NCI-H446 (cell line): ENCODE results near the gene UFD1.

ENCODE experiments used
- DNase-seq, 2 experiments: peaks; one replicate each; lab custom pipeline; 2025; lab: John Stamatoyannopoulos, UW

UFD1 gene, protein sequence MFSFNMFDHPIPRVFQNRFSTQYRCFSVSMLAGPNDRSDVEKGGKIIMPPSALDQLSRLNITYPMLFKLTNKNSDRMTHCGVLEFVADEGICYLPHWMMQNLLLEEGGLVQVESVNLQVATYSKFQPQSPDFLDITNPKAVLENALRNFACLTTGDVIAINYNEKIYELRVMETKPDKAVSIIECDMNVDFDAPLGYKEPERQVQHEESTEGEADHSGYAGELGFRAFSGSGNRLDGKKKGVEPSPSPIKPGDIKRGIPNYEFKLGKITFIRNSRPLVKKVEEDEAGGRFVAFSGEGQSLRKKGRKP

DNA sequence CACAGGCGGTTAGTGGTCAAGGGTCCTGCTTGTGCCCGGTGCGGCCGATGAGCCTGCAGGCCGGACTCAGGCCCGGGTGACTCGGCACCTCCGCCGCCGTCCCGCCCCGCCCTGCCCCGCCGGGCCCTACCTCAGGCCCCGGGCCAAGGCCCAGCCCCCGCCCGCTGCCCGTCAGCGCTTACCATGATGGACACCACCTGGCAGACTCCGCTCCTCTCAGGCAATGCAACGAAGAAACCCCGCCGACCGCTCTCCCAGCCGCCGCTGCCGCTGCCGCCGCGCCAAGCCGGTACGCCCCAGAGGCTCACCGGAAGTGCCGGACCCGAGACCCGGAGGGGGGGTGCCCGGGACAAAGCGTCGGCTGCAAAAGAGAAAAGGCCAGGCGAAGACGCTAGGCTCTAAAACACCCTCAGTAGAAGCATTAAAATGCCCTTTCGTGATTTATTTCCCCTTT, at the start of gene UFD1:
Gene UFD1 (minus strand): TSS at position 293 of the 454 bp plus-strand sequence. CDS start 108 bp downstream, at position 185.
- DNase-seq: peak; percentile 85 to 89

DNA sequence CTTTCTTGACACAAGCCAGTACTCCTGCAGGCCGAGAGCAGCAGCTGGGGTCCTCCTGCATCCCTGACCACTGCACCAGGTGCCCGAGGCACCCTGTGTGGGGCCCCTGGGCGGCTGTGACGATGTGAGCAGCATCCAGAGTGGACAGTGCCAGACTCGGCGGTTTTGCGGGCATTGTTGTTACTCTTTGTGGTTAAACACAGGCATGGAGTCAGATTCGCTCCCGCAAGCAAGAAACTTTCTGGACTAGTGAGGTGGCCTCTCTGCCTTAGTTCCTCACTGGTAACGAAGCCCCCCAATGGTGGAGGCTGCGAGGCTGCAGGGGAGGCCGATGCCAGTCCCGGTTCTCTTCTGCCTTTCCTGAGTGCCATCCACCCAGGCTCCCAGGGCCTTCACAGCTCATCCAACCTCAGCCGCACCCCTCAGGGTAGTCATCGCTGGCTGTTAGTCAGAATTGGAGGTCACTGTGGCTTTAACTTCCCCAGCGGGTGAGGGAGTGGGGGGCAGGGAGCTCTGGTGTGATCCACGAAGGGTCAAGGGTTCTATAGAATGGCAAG, 48.9 kb upstream of the UFD1 start:
- no peak for DNase-seq

DNA sequence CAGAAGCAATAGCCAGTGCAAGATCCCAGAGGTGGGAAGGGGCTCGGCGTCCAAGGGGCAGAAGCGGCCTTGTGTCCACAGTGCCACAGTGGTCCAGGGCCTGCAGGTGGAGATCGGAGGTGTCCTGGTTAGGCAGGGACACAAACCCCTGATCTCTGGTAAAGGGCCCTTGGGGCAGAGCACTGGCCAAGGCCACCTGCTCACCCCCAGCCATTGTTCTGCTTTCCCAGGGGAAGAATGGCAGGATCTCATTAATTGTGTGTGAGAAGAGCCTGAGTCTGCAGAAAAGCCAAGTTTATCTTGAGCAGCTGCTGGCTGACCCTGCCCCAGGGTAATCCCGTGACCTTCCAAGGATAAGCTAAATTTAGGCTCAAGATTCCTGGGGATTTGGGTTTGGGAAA, 48.3 kb upstream of the UFD1 start:
- no peak for DNase-seq

DNA sequence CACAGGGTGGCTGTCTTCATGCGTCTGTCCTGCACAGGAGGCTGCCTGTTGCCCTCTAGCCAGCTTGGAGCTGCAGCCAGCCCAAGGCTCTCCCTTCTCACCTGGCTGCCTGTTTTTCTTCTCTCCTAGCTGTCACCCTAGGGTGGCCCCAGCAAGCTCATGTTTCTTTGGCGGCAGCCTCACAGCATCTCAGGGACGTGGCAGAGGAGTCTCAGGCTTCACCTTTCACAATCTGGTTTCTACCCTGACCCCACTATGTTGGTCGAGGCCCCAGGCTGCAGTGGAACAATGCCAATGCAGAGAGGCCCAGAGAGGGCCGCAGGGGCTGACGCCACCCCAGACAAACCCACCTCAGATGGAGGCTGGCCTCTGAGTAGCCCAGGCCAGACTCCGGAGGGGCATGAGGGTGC, 47.7 kb upstream of the UFD1 start:
- DNase-seq: no peak

DNA sequence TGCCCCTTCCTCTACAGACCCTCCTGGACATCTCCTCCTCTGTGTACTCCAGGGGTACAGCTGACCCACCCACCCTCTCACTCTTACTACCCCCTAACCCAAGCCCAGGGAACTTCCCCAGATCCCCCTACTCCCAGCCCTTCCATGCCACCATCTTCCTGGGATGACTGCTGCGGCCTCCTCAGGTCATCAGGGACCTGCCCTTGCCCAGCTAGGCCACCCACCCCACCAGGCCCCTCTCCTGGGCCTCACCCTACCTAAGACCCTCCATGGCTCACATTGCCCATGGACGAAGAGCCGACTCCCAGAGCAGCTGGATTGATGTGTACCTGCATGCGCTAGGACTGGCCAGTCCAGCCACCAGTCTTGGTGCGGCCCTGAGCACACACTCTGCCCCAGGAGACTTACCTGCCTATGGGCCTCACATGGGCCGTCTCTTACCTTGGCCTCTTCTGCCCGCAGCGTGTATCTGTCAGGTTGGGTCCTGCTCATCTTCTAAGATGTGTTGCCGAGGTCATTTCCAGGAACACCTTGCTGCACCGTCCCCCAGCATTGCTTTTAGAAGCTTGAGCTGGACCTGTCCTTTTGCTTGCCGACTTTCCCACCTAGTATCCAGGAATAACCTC, 47.2 kb upstream of the UFD1 start:
- DNase-seq: no peak

DNA sequence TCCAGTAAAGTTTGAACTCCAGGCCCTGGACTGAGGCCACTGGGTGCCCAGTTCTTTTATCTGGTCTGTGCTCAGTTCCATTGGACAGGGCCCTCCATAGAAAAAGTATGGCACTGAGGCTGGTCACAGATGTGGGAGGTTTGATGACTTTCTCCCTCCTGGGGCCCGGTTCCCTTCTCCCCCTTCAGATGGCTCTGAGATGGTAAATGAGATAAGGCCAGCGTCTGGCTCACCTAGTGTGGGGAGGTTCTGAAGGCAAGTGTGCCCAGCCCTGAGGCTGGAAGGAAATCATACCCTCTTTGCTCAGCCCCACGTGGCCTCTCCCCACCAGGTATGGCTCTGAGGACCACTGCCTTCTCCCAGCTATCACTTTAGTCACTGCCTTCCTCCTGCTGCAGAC, 46.7 kb upstream of the UFD1 start:
- no peak for DNase-seq

DNA sequence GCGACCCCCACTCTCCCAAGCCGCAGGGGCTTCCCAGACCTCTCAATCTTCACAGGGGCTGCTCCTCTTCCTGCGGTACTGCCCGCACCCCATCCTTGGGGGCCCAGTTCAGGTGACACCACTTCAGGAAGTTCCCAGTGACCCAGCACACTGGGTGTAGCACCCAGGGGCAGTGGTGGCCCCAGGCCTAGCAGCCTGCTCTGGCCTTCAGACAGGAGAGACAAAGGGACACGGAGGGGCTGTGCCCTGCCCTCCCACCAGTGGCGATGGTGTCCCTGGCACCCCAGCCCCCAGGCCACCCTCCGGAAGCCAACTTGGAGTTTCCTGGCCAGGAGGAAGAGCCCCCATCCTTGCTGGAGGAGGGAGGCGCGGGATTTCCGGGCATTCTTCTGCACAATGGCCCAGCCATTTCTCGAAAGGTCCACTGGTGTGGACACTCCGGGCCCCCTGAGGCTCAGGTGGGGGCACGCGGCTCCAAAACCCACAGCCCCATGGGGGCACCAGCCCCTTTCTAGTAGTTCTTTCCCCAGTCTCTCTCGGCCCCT, 46.2 kb upstream of the UFD1 start:
- no peak for DNase-seq

DNA sequence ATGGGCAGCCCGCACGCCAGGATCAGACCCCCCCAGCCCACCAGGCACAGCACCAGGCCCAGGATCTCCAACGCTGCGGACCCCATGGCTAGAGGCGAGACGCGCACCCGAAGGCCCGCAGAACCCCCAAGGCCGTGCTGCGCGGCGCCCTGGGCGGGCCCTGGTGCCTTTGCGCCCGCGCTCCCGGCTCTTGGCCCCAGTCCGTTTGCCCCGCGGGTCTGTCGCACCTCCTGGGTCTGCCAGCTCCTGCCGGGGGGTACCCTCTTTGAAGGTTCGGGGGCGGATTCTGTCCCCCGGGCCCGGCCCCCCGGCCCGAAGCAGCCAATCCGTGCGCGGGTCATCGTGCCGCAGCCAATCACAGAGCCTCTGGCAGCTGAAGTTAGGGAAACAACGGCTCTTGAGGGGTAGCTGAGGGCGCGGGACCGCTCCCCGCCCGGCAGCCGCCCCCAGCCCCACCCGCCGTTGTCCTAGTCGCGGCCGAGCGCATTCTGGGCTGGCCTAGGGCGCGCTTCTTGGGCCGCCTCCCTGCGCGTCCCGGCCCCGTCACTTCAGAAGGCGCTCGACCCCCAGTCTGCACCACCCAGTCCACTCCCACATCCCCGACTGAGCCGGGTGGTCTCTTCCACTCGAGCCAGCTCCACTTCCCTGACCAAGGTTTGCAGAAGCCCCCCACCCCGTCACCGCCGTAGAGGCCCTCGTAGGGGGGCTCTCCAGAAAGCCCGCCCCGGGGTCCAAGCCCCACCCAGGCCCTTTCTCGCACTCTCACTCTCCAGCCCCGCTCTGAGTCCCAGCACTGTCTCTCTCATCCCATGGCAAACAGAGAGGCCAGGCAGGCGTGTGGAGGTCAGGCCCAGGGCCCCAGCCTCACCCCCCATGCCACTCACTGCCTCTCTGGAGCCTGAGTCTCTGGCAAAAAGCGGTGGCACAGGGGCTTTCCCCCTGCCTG, 45.5 kb upstream of the UFD1 start, which contains the start of gene CLDN5:
Gene CLDN5 (minus strand): TSS at position 241 of the 946 bp plus-strand sequence. CDS start 155 bp downstream, at position 86.
- DNase-seq: no peak

DNA sequence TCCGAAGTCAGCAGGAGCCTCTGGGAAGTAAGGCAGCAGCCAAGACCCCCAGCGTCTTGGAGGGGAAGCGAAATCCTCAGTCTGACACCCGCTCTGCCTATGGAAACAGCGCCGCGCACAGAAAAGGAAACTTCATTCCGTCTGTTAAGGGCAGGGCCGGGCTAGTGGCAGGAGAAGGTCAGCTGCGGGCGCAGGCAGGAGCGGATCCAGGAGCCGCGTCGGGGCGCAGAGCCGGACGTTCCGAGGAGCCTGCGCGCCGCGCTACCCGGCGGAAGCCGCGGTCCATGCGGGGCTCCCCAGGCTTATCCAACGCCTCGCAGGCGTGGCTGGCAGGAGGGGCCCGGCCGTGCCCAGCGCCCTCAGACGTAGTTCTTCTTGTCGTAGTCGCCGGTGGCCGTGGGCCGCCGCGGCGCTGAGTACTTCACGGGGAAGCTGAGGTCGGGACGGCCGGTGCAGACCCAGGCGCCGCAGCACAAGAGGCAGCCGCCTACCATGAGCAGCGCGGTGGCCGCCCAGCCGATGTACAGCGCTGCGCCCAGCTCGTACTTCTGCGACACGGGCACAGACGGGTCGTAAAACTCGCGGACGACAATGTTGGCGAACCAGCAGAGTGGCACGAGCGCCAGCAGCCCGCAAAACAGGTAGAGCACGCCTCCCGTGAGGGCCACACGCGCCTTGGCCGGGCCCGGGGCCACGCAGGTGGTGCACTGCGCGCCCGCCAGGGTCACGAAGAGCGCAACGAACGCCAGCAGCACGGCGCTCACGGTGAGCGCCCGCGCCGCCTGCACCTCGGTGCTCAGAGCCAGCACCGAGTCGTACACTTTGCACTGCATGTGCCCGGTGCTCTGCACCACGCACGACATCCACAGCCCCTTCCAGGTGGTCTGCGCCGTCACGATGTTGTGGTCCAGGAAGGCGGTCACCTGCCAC, 44.5 kb upstream of the UFD1 start:
- no peak for DNase-seq

DNA sequence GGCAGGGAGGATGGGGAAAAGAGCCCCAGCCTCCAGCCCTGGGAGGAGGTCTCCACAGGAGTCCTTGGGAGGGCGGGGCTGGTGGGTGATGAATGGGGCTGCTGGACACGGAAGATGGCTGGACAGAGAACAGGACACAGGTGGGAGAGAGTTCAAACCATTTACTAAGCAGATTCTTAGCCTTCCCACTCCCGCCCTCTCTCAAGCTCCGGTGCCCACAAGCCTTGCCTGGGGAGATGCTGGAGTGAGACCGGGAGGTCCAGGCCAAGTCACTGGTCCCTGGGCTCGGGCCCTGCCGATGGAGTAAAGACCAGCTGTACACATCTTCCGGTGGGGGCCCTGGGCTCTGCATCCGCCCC, 43.9 kb upstream of the UFD1 start:
- no peak for DNase-seq

DNA sequence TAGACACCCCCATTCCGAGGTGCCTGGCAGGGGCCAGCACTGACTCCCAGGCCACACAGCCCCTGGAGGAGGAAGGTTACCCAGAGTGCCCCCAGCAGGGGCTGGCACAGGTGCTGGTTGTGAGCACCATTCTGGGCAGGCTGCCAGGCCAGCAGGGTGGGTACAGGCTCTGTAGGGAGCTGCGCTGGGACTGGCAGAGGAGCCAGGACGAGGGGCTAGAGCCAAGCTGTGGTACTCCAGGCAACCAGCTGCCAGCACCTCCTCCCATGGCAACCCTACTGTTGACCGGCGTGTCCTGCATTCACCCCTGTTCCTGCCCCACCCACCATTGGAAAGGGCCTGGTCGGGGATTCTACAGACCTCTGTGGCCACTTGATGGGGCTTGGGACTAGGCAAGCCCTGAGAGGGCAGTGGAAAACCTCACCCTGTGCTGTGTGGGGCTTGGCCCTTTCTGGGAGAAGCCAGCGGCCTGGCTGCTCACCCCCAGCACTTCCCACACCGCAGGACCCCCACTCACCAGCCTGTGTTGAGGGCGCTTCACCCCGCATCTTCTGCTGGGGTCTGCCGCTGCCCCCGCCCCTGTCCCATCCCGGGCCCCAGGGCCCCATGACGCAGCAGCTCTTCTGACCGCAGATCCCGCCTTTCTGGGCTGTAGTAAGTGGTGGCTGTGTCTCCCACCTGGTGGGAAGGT, 43.3 kb upstream of the UFD1 start:
- peak; percentile 51 to 89 for DNase-seq

DNA sequence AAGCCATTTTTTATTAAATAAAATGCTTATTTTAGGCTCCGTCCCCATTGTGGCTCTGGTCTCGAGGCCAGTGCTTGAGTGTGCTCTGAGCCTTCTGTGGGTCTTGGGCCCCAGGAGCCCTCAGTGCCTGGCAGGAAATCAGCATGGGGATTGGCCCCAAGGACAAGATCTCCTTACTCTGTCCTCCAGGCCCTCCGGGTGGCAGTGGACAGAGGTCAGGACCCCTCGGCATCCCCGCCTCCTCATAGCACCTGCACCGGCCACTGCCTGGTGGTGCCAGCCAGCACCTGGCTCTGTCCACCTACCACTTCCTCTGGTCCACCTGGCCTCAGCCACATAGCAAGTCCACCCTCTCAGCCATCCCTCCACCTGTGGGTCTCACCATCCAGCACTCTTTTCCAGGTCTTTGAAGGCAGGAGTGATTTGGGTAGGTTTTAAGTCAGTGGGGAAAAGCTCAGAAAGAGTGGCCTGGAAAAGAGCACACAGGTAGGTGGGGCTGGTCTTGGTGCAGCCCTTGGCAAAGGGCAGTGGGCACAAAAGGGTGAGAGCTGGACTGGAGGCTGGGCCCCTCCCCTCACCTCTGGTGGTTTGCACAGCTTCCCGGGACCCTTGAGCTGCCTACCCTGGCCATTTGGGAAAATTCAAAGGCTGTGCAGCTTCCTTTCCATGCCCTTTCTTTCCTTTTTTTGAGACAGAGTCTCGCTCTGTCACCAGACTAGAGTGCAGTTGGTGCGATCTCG, 41.7 kb upstream of the UFD1 start:
- no peak for DNase-seq

DNA sequence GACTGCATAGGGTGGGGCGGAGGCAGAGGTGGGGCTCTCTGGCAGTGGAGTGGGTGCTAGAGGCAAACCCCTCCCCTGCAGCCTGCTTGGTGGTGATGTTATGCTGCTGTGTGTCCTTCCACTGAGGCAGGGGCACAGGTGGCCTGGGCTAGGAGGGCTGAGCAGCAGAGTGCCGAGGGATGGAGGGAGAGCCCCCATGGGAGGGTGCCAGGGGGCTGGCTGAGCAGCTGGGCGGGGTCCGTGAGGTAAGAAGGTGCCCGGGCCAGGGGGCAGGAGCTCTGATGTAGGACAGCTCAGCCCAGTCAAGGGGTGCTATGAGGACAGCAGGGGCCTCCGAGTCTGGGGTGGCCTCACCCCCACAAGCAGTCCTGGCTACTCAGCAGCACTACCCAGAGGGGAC, 41.0 kb upstream of the UFD1 start:
- DNase-seq: no peak

DNA sequence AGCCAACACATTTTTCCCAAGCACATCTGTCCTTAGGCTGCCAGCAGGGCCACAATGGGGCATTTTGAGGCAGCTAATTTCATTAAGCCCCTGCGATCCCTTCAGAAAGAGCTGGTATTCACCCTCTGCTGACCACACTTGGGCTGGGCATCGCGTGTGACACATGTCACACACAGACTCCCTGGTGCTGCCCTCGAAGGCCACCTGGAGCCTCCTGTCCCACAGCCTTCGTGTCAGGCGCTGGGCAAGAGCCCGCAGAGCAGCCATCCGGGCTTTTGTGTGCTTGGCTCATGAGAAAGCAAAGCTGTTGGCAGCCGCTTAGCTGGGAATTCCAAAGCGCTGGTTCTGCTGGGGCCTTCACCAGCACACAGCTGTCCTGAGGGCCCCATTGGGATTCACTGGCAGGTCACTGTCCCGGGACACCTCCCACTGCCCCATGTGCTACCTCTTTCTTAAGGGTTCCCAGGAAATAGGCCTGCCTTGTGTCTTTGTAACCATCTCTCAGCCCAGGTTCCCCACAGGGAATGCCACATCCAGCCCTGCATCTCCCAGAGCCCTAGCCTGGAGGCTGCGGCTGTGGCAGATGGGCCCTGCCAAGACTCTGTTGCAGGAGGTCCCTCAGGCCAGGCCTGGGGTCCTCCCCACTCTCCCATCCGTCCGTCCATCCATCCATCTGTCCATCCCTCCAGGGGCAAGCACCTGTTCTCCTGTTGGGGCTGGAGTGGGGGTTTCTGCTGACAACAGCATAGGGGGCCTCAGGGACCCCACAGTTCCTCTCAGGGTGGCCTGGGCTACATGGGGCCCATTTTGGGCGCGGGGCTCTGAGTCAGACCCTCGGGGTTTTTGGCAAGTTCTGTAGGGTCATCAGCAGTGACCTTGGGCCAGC, 40.3 kb upstream of the UFD1 start:
- no peak for DNase-seq

DNA sequence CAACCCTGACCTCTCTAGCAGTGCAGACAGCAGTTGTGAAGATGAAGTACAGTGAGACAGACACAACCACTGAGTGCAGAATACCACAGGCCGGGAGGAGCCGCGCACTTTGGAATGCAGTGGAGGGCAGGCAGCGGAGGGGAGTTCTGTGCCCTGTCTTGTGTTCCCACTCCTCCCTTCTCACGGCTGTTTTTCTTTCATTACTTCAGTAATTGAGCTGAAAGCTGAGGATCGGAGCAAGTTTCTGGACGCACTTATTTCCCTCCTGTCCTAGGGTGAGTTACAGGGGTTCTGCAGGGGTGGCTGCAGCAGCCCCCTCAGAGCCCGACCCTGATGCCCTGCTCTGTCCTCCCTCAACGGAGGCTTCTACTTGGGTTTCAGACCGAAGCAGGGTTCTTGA, 39.6 kb upstream of the UFD1 start:
- DNase-seq: no peak

DNA sequence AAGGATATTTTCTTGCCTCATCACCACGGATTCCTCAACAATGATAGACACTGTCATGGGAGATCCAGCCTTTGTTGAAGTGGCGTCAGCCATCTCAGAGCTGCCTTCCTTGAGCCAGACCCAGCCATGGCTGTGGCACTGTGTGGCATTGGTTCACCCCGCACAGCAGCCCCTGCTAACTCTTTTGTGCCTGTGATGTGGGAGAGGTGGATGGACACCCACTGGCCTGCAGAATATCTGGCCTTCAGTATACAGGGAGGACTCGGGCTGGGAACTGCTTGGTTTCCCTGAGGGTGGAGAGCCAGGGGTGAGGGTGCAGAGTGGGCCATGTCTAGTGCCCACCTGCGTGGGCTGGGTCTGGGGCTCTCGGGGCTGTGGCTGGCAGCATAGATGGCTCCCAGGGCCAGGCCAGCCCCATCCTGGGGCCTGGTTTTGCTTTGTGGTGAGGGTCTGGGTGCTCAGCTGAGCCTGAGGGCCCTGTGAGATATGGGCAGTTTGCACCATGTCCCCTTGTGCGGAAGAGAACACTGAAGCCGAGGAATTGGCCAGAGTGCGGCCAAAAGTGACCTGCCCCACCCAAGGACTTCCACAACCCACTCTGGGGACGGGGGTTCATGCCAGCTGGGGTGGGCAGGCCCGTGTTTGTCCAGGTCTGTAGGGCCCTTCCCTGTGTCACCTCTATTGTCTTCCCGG, 39.1 kb upstream of the UFD1 start:
- no peak for DNase-seq

DNA sequence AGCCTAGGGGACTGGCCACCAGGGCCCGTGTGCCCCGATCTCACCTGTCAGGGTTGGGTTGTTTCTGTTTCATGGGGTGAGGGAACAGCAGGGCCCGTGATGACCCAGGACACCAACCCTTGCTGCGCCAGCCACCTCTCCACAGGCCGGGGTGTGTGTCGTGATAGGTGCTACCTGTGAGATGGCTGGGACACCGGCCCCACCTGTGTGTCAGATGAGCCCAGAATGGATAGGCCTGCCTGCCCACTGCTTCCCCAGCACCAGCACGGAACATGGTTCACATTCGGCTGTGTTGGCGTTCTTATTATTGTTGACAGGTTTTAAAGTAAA, 38.1 kb upstream of the UFD1 start:
- no peak for DNase-seq
